H1 (cell line): ENCODE measurements around the gene TAAR1. TPM values are rescaled to one million over a fixed set of nuclear protein-coding genes. Genes with fewer than 3 reads are reported as not detected.

Source experiments
- NRF1 ChIP-seq: IDR thresholded peaks from 2 replicates; pipeline ENCODE4 v1.6.1; 2011; ENCODE audit warnings: mild to moderate bottlenecking, low read depth, low read length, improper control_type of control experiment
- SIX5 ChIP-seq: IDR thresholded peaks from 2 replicates; pipeline ENCODE4 v1.6.1; 2011; ENCODE audit warnings: mild to moderate bottlenecking, low read depth, low read length
- polyA plus RNA-seq, 7 experiments: library from polyadenylated mRNA; depleted of rRNA in 3 of 7; stranded (reverse) in 5 of 7; unstranded in 2 of 7; fragments of >200 nt in 5 of 7; fragments of 200-250 nt in 2 of 7; gene quantifications; 1 replicate in 5 of 7; 2 replicates in 1 of 7; 4 replicates in 1 of 7; pipeline versions ENCODE4 v1.2.1 to v1.2.3, GENCODE V29; 2011 to 2013; ENCODE audit warnings: missing spikeins in 2 of 7, mixed read lengths in 2 of 7
- total RNA-seq: library from RNA; stranded (reverse); fragmentation: NEBNext Ultra II Directional; extraction: Animal tissue kit (Norgen Biotek cat#: 25700); gene quantifications from 2 replicates; pipeline ENCODE4 v1.2.1, GENCODE V29; 2021
- TF ChIP-seq, protein P1 (sequence below): IDR thresholded peaks from 2 replicates; pipeline ENCODE4 v1.6.1; 2012; ENCODE audit warnings: low read length, inconsistent platforms

The TAAR1 gene
- total and polyA plus RNA-seq, 2 of the 8 experiments (the other 6 are each of a cell fraction or from before 2014, with no cell fraction given) = not detected

- TF ChIP-seq, protein P1, sequence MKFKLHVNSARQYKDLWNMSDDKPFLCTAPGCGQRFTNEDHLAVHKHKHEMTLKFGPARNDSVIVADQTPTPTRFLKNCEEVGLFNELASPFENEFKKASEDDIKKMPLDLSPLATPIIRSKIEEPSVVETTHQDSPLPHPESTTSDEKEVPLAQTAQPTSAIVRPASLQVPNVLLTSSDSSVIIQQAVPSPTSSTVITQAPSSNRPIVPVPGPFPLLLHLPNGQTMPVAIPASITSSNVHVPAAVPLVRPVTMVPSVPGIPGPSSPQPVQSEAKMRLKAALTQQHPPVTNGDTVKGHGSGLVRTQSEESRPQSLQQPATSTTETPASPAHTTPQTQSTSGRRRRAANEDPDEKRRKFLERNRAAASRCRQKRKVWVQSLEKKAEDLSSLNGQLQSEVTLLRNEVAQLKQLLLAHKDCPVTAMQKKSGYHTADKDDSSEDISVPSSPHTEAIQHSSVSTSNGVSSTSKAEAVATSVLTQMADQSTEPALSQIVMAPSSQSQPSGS = no peak
- TF ChIP-seq NRF1 = no peak
- no peak for TF ChIP-seq SIX5
Measured at GRCh38 chr6:132607544-132608233, 51.3 kb downstream of the TAAR1 start (continued).
